Spleen (tissue), 11 donors: Measurements from ENCODE around the gene MRPL17. TPM values are rescaled to one million over a fixed set of nuclear protein-coding genes. Genes with fewer than 3 reads are reported as not detected.

Experiments used
- DNase-seq: peaks from one replicate; pipeline ENCODE4 v3.0.0-alpha.2; 2020
- H3K27ac ChIP-seq, 8 donors: fragments of 200-600 bp; sonication (generic) in 7 of 8; 1 replicate in 4 of 8; 2 replicates in 4 of 8; pipeline versions ENCODE4 v1.5.0 to v1.8.0; 2016 to 2021; ENCODE audit warnings: inconsistent platforms in 4 of 8, mild to moderate bottlenecking in 4 of 8, moderate library complexity in 1 of 8
- H3K27me3 ChIP-seq, 7 donors: fragments of 200-600 bp; sonication (generic) in 6 of 7; replicated peaks in 1 of 7; 1 replicate in 4 of 7; 2 replicates in 3 of 7; pipeline versions ENCODE4 v1.5.0 to v1.8.0; 2016 to 2021; ENCODE audit warnings: inconsistent platforms in 3 of 7, mild to moderate bottlenecking in 1 of 7
- H3K36me3 ChIP-seq, 6 donors: fragments of 200-600 bp; sonication (generic) in 5 of 6; 1 replicate in 4 of 6; 2 replicates in 2 of 6; pipeline versions ENCODE4 v1.5.0 to v1.8.0; 2016 to 2021; ENCODE audit warnings: inconsistent platforms in 2 of 6
- H3K4me1 ChIP-seq, 6 donors: fragments of 200-600 bp; sonication (generic) in 5 of 6; 1 replicate in 3 of 6; 2 replicates in 3 of 6; pipeline versions ENCODE4 v1.5.0 to v1.8.0; 2016 to 2021; ENCODE audit warnings: inconsistent platforms in 3 of 6
- H3K4me3 ChIP-seq, 8 donors: fragments of 200-600 bp; sonication (generic) in 7 of 8; 1 replicate in 4 of 8; 2 replicates in 4 of 8; pipeline versions ENCODE4 v1.5.0 to v1.8.0; 2016 to 2021; ENCODE audit warnings: inconsistent platforms in 4 of 8, mild to moderate bottlenecking in 4 of 8, moderate library complexity in 2 of 8
- H3K9me3 ChIP-seq, 8 donors: fragments of 200-600 bp; sonication (generic) in 7 of 8; 1 replicate in 4 of 8; 2 replicates in 4 of 8; pipeline versions ENCODE4 v1.5.0 to v1.8.0; 2016 to 2021; ENCODE audit warnings: inconsistent platforms in 4 of 8
- CTCF ChIP-seq, 11 experiments: fragments of 200-600 bp in 7 of 11; fragments of 450-650 bp in 4 of 11; sonication (generic) in 4 of 11; IDR thresholded peaks in 8 of 11; conservative IDR thresholded peaks in 3 of 11; 1 replicate in 7 of 11; 2 replicates in 4 of 11; pipeline versions ENCODE4 v1.4.0 to v1.8.0; 2016 to 2021; ENCODE audit warnings: antibody characterized with exemption in 11 of 11, inconsistent platforms in 4 of 11, mild to moderate bottlenecking in 1 of 11
- POLR2A ChIP-seq, 3 donors: fragments of 450-650 bp; IDR thresholded peaks; one replicate each; pipeline ENCODE4 v1.5.1; 2017; ENCODE audit warnings: antibody characterized with exemption in 3 of 3, mild to moderate bottlenecking in 1 of 3
- POLR2AphosphoS5 ChIP-seq, 3 donors: sonication (generic); formaldehyde crosslinking; IDR thresholded peaks; one replicate each; pipeline ENCODE4 v1.5.1; 2017; ENCODE audit warnings: antibody characterized with exemption in 3 of 3
- WGBS, 5 donors: extraction: QIAGEN DNeasy Blood & Tissue Kit in 3 of 5; methylation state at CpG; one replicate each; pipeline versions ENCODE4 v1.1.5 to v1.1.7; 2013 to 2018; 5-methylcytosine and 5-hydroxymethylcytosine counted together
- intact Hi-C: fragments of 100-400 bp; cut with DNase I; formaldehyde crosslinking; loops from one replicate; pipeline ENCODE4 v1.15.0; 2023; ENCODE audit warnings: low total_unique reads
- polyA plus RNA-seq, 3 donors: library from polyadenylated mRNA; stranded (reverse); fragments of 200-250 nt; gene quantifications; one replicate each; pipeline ENCODE4 v1.2.1, GENCODE V29; 2013
- total RNA-seq, 7 donors: library from RNA; depleted of rRNA in 3 of 7; stranded (reverse); fragments of >200 nt in 3 of 7; fragmentation: NEBNext Ultra II Directional in 4 of 7; extraction: Animal tissue kit (Norgen Biotek cat#: 25700) in 4 of 7; gene quantifications; one replicate each; pipeline versions ENCODE4 v1.1.0 to v1.2.1, GENCODE V29; 2016 to 2021
- donor health status: healthy with polysubstance abuse.
- donor health status: DM: no; HTN: no; CAD: no; lungs with moderate emphysema.
- donor health status: DM: no; HTN: no; CAD: no.
- donor health status: Bipolar disorder and iron deficiency.
- donor health status: healthy.
- donor health status: DM: no; HTN: no; CAD: no.
- donor health status: DM: yes; HTN: yes; CAD: no.

Gene MRPL17
- total and polyA plus RNA-seq, 10 donors = 31.1 to 74.7 (median 42.0) TPM

DNA sequence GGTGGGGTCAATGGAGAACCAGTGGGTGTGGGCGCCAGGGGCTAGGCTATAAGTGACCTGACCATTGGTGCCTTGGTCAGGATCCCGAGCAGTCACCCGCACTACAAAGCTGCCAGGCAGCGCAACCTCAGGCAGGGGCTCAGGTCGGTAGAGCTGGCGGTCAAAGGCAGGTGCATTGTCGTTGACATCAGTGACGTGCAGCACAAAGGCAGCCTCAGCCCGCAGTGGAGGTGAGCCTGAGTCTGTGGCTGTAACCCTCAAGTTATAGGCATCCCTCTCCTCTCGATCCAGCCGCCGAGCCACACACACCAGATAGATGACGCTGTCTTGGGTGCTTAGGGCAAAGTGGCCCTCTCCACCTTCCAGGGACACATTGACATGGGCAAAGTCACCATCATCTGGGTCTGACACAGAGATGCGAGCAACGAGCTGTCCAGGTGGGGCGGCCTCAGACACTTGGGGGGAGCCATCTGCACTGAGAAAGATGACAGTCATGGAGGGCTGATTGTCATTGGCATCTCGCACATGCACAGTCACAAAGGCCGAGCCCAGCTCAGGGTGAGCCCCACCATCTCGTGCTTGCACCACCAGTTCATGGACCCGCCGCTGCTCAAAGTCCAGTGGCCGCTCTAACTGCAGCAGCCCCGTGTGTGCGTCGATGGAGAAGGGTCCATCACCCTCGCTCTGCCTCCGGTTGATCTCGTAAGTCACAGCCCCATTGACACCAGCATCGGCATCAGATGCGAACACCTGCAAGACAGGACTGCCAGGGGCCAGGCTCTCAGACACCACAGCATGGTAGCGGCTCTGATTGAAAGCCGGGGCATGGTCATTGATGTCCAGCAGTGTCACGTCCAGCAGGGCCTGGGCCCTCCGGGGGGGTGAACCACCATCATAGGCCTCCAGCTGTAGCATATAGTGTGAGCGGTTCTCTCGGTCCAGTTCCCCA lies 42.8 kb downstream of the MRPL17 start:
- no peak for DNase-seq
- Histone ChIP-seq H3K4me1 (peaks cover 27 to 63% (median 45%) of the 10 kb centered on the region in 6 donors), H3K4me3 (no peak overlapping the region), H3K36me3 (peaks cover 0 to 19% (median 9%) of the 10 kb centered on the region in 6 donors), H3K27me3 (no peaks in the 10 kb centered on the region), H3K9me3 (no peaks in the 10 kb centered on the region), H3K27ac (no peak overlapping the region)
- no peak for TF ChIP-seq CTCF (IDR thresholded peaks at IDR 0.05 in 8 of 11, conservative IDR thresholded peaks at IDR 0.05 in 3 of 11)
- no peak for TF ChIP-seq POLR2A (IDR thresholded peaks at IDR 0.05)
- TF ChIP-seq POLR2AphosphoS5 (IDR thresholded peaks at IDR 0.05) = no peak
- intact Hi-C loops = no loop called here
- 93 to 98% (median 96%) methylated on average over 27 to 36 of the region's 36 CpGs for WGBS, 5 donors

DNA sequence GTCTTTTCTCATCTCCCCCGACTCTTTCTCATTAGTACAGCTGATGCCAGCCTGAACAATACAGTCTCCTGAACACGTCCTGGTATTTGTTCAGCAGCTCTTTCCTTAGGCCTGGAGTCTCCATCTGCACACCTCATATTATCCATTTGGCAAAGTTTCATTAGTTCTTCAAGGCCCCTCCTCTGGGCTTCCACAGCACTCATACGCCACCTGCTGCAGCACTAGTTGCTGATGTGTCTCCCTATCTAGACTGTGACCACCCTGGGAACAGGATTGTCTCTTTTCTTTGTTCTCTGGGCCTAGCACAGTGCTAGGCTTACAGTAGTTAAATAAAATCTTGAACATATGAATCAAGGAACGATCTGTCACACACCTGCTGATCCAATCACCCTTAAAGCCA lies 44.7 kb downstream of the MRPL17 start:
- no peaks in the 10 kb centered on the region for H3K27me3 ChIP-seq
- DNase-seq = no peak
- peaks cover 0 to 19% (median 9%) of the 10 kb centered on the region in 6 donors for H3K36me3 ChIP-seq
- intact Hi-C loops = no loop called here
- H3K4me1 ChIP-seq = peaks cover 39 to 71% (median 60%) of the 10 kb centered on the region in 6 donors
- no peaks in the 10 kb centered on the region for H3K9me3 ChIP-seq
- H3K4me3 ChIP-seq = no peak overlapping the region
- peak overlapping the region in 3 of 8 donors; percentile 13 to 80 (median 21) for H3K27ac ChIP-seq
- TF ChIP-seq CTCF (IDR thresholded peaks at IDR 0.05 in 8 of 11, conservative IDR thresholded peaks at IDR 0.05 in 3 of 11) (no peak), POLR2A (IDR thresholded peaks at IDR 0.05) (no peak), POLR2AphosphoS5 (IDR thresholded peaks at IDR 0.05) (no peak)
- 75 to 88% (median 83%) methylated on average over 4 of the region's 4 CpGs for WGBS, 5 donors

DNA sequence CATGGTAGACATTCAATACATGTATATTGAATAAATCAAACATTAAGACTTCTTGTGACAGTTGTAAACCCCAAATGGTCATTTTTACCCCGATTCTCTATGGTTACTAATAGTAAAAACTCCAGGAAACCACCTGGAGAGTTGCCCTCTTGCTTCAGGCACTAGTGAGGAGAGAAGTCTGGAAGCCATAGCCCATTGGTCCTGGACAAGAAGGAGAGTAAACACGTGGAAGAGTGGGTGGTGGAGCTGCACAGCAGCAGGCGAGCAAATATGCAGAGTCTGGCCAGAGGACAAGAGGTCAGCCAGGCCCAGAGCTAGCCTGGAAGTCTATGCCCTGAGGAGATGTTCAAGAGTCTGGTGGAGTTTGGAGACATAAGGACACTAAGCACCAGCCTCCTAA lies 45.3 kb downstream of the MRPL17 start:
- no peaks in the 10 kb centered on the region for H3K9me3 ChIP-seq
- peaks cover 41 to 69% (median 64%) of the 10 kb centered on the region in 6 donors for H3K4me1 ChIP-seq
- no peak overlapping the region for H3K4me3 ChIP-seq
- 59 to 75% (median 61%) methylated on average over 3 of the region's 3 CpGs for WGBS, 5 donors
- DNase-seq = no peak
- H3K27ac ChIP-seq = peak overlapping the region in 6 of 8 donors; percentile 21 to 80 (median 75)
- no peak for TF ChIP-seq CTCF (IDR thresholded peaks at IDR 0.05 in 8 of 11, conservative IDR thresholded peaks at IDR 0.05 in 3 of 11)
- peak in 1 of 3 donors; percentile 21 for TF ChIP-seq POLR2AphosphoS5 (IDR thresholded peaks at IDR 0.05)
- no peak for TF ChIP-seq POLR2A (IDR thresholded peaks at IDR 0.05)
- no peaks in the 10 kb centered on the region for H3K27me3 ChIP-seq
- intact Hi-C loops = no loop called here
- H3K36me3 ChIP-seq = peaks cover 0 to 25% (median 10%) of the 10 kb centered on the region in 6 donors

- Histone ChIP-seq H3K27ac (peak overlapping the region; percentile 59 to 84 (median 76)), H3K4me3 (no peak overlapping the region), H3K27me3 (no peaks in the 10 kb centered on the region), H3K36me3 (peaks cover 0 to 39% (median 22%) of the 10 kb centered on the region in 6 donors), H3K9me3 (no peaks in the 10 kb centered on the region), H3K4me1 (peaks cover 41 to 71% (median 61%) of the 10 kb centered on the region in 6 donors)
- TF ChIP-seq POLR2A (IDR thresholded peaks at IDR 0.05) (no peak), POLR2AphosphoS5 (IDR thresholded peaks at IDR 0.05) (no peak), CTCF (IDR thresholded peaks at IDR 0.05 in 8 of 11, conservative IDR thresholded peaks at IDR 0.05 in 3 of 11) (no peak)
- DNase-seq = no peak
- 80 to 95% (median 83%) methylated on average over 3 of the region's 3 CpGs for WGBS, 5 donors
- intact Hi-C loops = no loop called here
These were observed 46.7 kb downstream of the MRPL17 start for GRCh38 chr11:6636480-6636879.
